HepG2 (cell line): Measurements from ENCODE around the gene TIMM44. TPM values are rescaled to one million over a fixed set of nuclear protein-coding genes. Genes with fewer than 3 reads are reported as not detected.

Experiments
- CERS6 ChIP-seq: sonication (generic); formaldehyde crosslinking; IDR thresholded peaks from 2 replicates; pipeline ENCODE4 v1.5.0; 2020; ENCODE audit warnings: missing genetic modification reagents
- GZF1 ChIP-seq: sonication (generic); formaldehyde crosslinking; IDR thresholded peaks from 2 replicates; pipeline ENCODE4 v1.5.1; 2020; ENCODE audit warnings: mild to moderate bottlenecking, missing genetic modification reagents
- HOXA7 ChIP-seq: sonication (generic); formaldehyde crosslinking; IDR thresholded peaks from 2 replicates; pipeline ENCODE4 v1.8.1; 2022; ENCODE audit warnings: mild to moderate bottlenecking, missing genetic modification reagents, moderate library complexity
- polyA plus RNA-seq, 8 experiments: library from polyadenylated mRNA; depleted of rRNA in 3 of 8; stranded (reverse) in 7 of 8; unstranded in 1 of 8; fragments of >200 nt; fragmentation: Illumina TruSeq in 4 of 8; extraction: Trizol in 4 of 8; gene quantifications; 2 replicates each; pipeline versions ENCODE4 v1.2.1 to v1.2.3, GENCODE V29; 2011 to 2016; ENCODE audit warnings: low read depth in 4 of 8, missing spikeins in 1 of 8, mixed read lengths in 1 of 8; ENCODE audit not compliant: insufficient read depth in 1 of 8
- total RNA-seq, 5 experiments: library from RNA; depleted of rRNA; stranded (reverse); fragments of >200 nt; fragmentation: Illumina TruSeq; extraction: Trizol; gene quantifications; 2 replicates each; pipeline ENCODE4 v1.2.3, GENCODE V29; 2016; ENCODE audit warnings: low read depth in 1 of 5
- TF ChIP-seq, protein P1 (sequence below): sonication (generic); formaldehyde crosslinking; IDR thresholded peaks from 2 replicates; pipeline ENCODE4 v1.5.0; 2020; ENCODE audit warnings: mild to moderate bottlenecking, missing genetic modification reagents
- TF ChIP-seq, protein P2 (sequence below): sonication (generic); formaldehyde crosslinking; IDR thresholded peaks from 2 replicates; pipeline ENCODE4 v1.4.0; 2020; ENCODE audit warnings: missing genetic modification reagents, low read depth, mild to moderate bottlenecking, borderline replicate concordance
- TF ChIP-seq, protein P3 (sequence below): sonication (generic); formaldehyde crosslinking; IDR thresholded peaks from 2 replicates; pipeline ENCODE4 v1.5.0; 2020; ENCODE audit warnings: mild to moderate bottlenecking, missing genetic modification reagents, moderate library complexity
- TF ChIP-seq, protein P4 (sequence below): IDR thresholded peaks from 2 replicates; pipeline ENCODE4 v1.4.0; 2020; ENCODE audit warnings: mild to moderate bottlenecking, missing genetic modification reagents

TIMM44 gene
- total and polyA plus RNA-seq, 2 of the 13 experiments (the other 11 are each of a cell fraction or from before 2014, with no cell fraction given): 42.9 to 72.6 TPM

GRCh38 chr19:7963566-7963965, 20.1 kb upstream of the TIMM44 start (continued):
- TF ChIP-seq, protein P1, sequence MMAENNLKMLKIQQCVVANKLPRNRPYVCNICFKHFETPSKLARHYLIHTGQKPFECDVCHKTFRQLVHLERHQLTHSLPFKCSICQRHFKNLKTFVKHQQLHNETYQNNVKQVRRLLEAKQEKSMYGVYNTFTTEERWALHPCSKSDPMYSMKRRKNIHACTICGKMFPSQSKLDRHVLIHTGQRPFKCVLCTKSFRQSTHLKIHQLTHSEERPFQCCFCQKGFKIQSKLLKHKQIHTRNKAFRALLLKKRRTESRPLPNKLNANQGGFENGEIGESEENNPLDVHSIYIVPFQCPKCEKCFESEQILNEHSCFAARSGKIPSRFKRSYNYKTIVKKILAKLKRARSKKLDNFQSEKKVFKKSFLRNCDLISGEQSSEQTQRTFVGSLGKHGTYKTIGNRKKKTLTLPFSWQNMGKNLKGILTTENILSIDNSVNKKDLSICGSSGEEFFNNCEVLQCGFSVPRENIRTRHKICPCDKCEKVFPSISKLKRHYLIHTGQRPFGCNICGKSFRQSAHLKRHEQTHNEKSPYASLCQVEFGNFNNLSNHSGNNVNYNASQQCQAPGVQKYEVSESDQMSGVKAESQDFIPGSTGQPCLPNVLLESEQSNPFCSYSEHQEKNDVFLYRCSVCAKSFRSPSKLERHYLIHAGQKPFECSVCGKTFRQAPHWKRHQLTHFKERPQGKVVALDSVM: no peak
- TF ChIP-seq, protein P2, sequence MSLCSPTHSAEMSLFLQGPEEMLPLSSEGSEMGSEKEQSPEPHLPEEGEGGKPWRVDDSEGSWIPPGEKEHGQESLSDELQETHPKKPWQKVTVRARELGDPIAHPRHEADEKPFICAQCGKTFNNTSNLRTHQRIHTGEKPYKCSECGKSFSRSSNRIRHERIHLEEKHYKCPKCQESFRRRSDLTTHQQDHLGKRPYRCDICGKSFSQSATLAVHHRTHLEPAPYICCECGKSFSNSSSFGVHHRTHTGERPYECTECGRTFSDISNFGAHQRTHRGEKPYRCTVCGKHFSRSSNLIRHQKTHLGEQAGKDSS (CRISPR knock-in tag): no peak
- TF ChIP-seq HOXA7 (CRISPR knock-in tag) (no peak), GZF1 (CRISPR knock-in tag) (no peak), CERS6 (CRISPR knock-in tag) (no peak)
- TF ChIP-seq, protein P3, sequence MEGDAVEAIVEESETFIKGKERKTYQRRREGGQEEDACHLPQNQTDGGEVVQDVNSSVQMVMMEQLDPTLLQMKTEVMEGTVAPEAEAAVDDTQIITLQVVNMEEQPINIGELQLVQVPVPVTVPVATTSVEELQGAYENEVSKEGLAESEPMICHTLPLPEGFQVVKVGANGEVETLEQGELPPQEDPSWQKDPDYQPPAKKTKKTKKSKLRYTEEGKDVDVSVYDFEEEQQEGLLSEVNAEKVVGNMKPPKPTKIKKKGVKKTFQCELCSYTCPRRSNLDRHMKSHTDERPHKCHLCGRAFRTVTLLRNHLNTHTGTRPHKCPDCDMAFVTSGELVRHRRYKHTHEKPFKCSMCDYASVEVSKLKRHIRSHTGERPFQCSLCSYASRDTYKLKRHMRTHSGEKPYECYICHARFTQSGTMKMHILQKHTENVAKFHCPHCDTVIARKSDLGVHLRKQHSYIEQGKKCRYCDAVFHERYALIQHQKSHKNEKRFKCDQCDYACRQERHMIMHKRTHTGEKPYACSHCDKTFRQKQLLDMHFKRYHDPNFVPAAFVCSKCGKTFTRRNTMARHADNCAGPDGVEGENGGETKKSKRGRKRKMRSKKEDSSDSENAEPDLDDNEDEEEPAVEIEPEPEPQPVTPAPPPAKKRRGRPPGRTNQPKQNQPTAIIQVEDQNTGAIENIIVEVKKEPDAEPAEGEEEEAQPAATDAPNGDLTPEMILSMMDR (CRISPR knock-in tag): no peak
- TF ChIP-seq, protein P4, sequence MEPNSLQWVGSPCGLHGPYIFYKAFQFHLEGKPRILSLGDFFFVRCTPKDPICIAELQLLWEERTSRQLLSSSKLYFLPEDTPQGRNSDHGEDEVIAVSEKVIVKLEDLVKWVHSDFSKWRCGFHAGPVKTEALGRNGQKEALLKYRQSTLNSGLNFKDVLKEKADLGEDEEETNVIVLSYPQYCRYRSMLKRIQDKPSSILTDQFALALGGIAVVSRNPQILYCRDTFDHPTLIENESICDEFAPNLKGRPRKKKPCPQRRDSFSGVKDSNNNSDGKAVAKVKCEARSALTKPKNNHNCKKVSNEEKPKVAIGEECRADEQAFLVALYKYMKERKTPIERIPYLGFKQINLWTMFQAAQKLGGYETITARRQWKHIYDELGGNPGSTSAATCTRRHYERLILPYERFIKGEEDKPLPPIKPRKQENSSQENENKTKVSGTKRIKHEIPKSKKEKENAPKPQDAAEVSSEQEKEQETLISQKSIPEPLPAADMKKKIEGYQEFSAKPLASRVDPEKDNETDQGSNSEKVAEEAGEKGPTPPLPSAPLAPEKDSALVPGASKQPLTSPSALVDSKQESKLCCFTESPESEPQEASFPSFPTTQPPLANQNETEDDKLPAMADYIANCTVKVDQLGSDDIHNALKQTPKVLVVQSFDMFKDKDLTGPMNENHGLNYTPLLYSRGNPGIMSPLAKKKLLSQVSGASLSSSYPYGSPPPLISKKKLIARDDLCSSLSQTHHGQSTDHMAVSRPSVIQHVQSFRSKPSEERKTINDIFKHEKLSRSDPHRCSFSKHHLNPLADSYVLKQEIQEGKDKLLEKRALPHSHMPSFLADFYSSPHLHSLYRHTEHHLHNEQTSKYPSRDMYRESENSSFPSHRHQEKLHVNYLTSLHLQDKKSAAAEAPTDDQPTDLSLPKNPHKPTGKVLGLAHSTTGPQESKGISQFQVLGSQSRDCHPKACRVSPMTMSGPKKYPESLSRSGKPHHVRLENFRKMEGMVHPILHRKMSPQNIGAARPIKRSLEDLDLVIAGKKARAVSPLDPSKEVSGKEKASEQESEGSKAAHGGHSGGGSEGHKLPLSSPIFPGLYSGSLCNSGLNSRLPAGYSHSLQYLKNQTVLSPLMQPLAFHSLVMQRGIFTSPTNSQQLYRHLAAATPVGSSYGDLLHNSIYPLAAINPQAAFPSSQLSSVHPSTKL (CRISPR knock-in tag): no peak
